Left ventricle myocardium superior (tissue), 1 donor: Measurements from ENCODE around the gene SPTLC2. TPM values are rescaled to one million over a fixed set of nuclear protein-coding genes. Genes with fewer than 3 reads are reported as not detected.
A peak's percentile ranks its signal among the peaks of the same experiment; 100 is the strongest.
"Not testable (repeated sequence)": the region's sequence is repeated elsewhere in the genome, so short reads cannot be mapped to it uniquely, and the experiment has no call there.

Source experiments
- ATAC-seq: fragments of 200-7000 bp; cut with Tn5 transposase; one replicate; pipeline ENCODE4 v1.9.1; 2020; ENCODE audit warnings: mild to moderate bottlenecking, moderate library complexity
- DNase-seq: peaks from one replicate; pipeline ENCODE4 v3.0.0-alpha.2; 2020
- intact Hi-C: fragments of 100-400 bp; cut with micrococcal nuclease; formaldehyde crosslinking; loops from one replicate; pipeline ENCODE4 v1.11.0; 2022
- total RNA-seq: library from RNA; stranded (reverse); fragmentation: NEBNext Ultra II Directional; extraction: Animal tissue kit (Norgen Biotek cat#: 25700); gene quantifications from one replicate; pipeline ENCODE4 v1.2.1, GENCODE V29; 2021
- donor health status: DM: no; HTN: yes; CAD: no; lungs with severe emphysema.

Gene SPTLC2
- total RNA-seq, 1 donor from 2014 or later, result 10.9 TPM

- intact Hi-C loops, result no loop called here
- DNase-seq (no peak), ATAC-seq (no peak)
These were observed 53.8 kb downstream of the SPTLC2 start for GRCh38 chr14:77562681-77563080.

- no peak for DNase-seq
- intact Hi-C loops, result no loop called here
- ATAC-seq, result no peak
These were observed 54.6 kb downstream of the SPTLC2 start for GRCh38 chr14:77561881-77562280.

- ATAC-seq (no peak), DNase-seq (no peak)
- intact Hi-C loops, result loop anchor here (10.0 kb wide), 1 partner anchor 105 kb away; the partner anchor contains the start of genes AHSA1 and VIPAS39
These were observed 57.1 kb downstream of the SPTLC2 start for GRCh38 chr14:77559381-77559780.

GRCh38 chr14:77557391-77557790, 59.0 kb downstream of the SPTLC2 start:
- ATAC-seq (no peak), DNase-seq (no peak)
- intact Hi-C loops, result loop anchor here (10.0 kb wide), 1 partner anchor 103 kb away; the partner anchor contains the start of genes AHSA1 and VIPAS39

- DNase-seq, result no peak
- intact Hi-C loops, result loop anchor here (10.0 kb wide), 1 partner anchor 102 kb away; the partner anchor contains the start of genes AHSA1 and VIPAS39
- no peak for ATAC-seq
These were observed 59.5 kb downstream of the SPTLC2 start for GRCh38 chr14:77556946-77557345.

GRCh38 chr14:77554816-77555599, 61.4 kb downstream of the SPTLC2 start:
- peak; percentile 17 for ATAC-seq
- intact Hi-C loops, result loop anchor here (10.0 kb wide), 1 partner anchor 100 kb away; the partner anchor contains the start of genes AHSA1 and VIPAS39

GRCh38 chr14:77554207-77554606, 62.2 kb downstream of the SPTLC2 start:
- intact Hi-C loops, result loop anchor here (10.0 kb wide), 1 partner anchor 99 kb away; the partner anchor contains the start of genes AHSA1 and VIPAS39
- ATAC-seq (no peak), DNase-seq (no peak)

More at GRCh38 chr14:77554816-77555599, 61.4 kb downstream of the SPTLC2 start:
- no peak for DNase-seq

GRCh38 chr14:77549451-77549850, 67.0 kb downstream of the SPTLC2 start:
- ATAC-seq, result no peak
- no peak for DNase-seq
- intact Hi-C loops, result no loop called here

GRCh38 chr14:77547512-77548180, 68.8 kb downstream of the SPTLC2 start:
- ATAC-seq (no peak), DNase-seq (no peak)
- intact Hi-C loops, result no loop called here

GRCh38 chr14:77545171-77545570, 71.3 kb downstream of the SPTLC2 start:
- ATAC-seq, DNase-seq, intact Hi-C loops: not testable (repeated sequence)

GRCh38 chr14:77544571-77544970, 71.9 kb downstream of the SPTLC2 start:
- no peak for ATAC-seq
- intact Hi-C loops, result no loop called here

GRCh38 chr14:77543637-77544334, 72.7 kb downstream of the SPTLC2 start:
- DNase-seq (no peak), ATAC-seq (no peak)
- intact Hi-C loops, result no loop called here

More at GRCh38 chr14:77544571-77544970, 71.9 kb downstream of the SPTLC2 start:
- no peak for DNase-seq

- no peak for ATAC-seq
- DNase-seq, result no peak
- intact Hi-C loops, result no loop called here
These were observed 73.2 kb downstream of the SPTLC2 start for GRCh38 chr14:77543240-77543551.

GRCh38 chr14:77542421-77543239, 73.8 kb downstream of the SPTLC2 start:
- ATAC-seq (peak; percentile 53), DNase-seq (no peak)
- intact Hi-C loops, result no loop called here

- peak; percentile 41 for ATAC-seq
- intact Hi-C loops, result no loop called here
These were observed 74.5 kb downstream of the SPTLC2 start for GRCh38 chr14:77541905-77542304.

GRCh38 chr14:77536951-77537350, 79.5 kb downstream of the SPTLC2 start:
- DNase-seq, ATAC-seq, intact Hi-C loops: not testable (repeated sequence)

More at GRCh38 chr14:77541905-77542304, 74.5 kb downstream of the SPTLC2 start:
- DNase-seq, result no peak

GRCh38 chr14:77531071-77531470, 85.4 kb downstream of the SPTLC2 start:
- ATAC-seq (no peak), DNase-seq (no peak)
- intact Hi-C loops, result no loop called here

- DNase-seq, result no peak
- ATAC-seq, result no peak
- intact Hi-C loops, result no loop called here
These were observed 86.5 kb downstream of the SPTLC2 start for GRCh38 chr14:77529963-77530362.

GRCh38 chr14:77529213-77529612, 87.2 kb downstream of the SPTLC2 start:
- ATAC-seq (no peak), DNase-seq (no peak)
- intact Hi-C loops, result no loop called here
